Vagina (tissue), 2 donors: ENCODE measurements around the gene MARK2. TPM values are rescaled to one million over a fixed set of nuclear protein-coding genes. Genes with fewer than 3 reads are reported as not detected.

ENCODE experiments used
- DNase-seq, 2 donors: peaks; one replicate each; pipeline ENCODE4 v3.0.0-alpha.2; 2017; ENCODE audit errors: extremely low spot score in 2 of 2
- H3K27ac ChIP-seq: fragments of 200-600 bp; sonication (generic); one replicate; pipeline ENCODE4 v1.5.1; 2019
- H3K27me3 ChIP-seq: fragments of 200-600 bp; sonication (generic); one replicate; pipeline ENCODE4 v1.5.1; 2019
- H3K36me3 ChIP-seq, 2 donors: fragments of 200-600 bp; sonication (generic); one replicate each; pipeline ENCODE4 v1.5.1; 2017 to 2019
- H3K4me1 ChIP-seq: fragments of 200-600 bp; sonication (generic); one replicate; pipeline ENCODE4 v1.5.1; 2019
- H3K4me3 ChIP-seq, 2 donors: fragments of 200-600 bp; sonication (generic); 1 replicate in 1 of 2; 2 replicates in 1 of 2; pipeline ENCODE4 v1.5.1; 2016 to 2019
- H3K9me3 ChIP-seq: fragments of 200-600 bp; sonication (generic); one replicate; pipeline ENCODE4 v1.5.1; 2019
- CTCF ChIP-seq, 3 experiments: fragments of 450-650 bp in 2 of 3; fragments of 200-600 bp in 1 of 3; sonication (generic) in 1 of 3; IDR thresholded peaks; one replicate each; pipeline ENCODE4 v1.5.1; 2017 to 2019; ENCODE audit warnings: antibody characterized with exemption in 3 of 3, mild to moderate bottlenecking in 2 of 3, moderate library complexity in 2 of 3
- POLR2A ChIP-seq, 2 donors: fragments of 450-650 bp; IDR thresholded peaks; one replicate each; pipeline ENCODE4 v1.6.1; 2017; ENCODE audit warnings: antibody characterized with exemption in 2 of 2, mild to moderate bottlenecking in 2 of 2, moderate library complexity in 2 of 2
- POLR2AphosphoS5 ChIP-seq, 2 donors: sonication (generic); formaldehyde crosslinking; IDR thresholded peaks; one replicate each; pipeline ENCODE4 v1.9.0; 2017; ENCODE audit warnings: antibody characterized with exemption in 2 of 2, mild to moderate bottlenecking in 2 of 2, low read depth in 1 of 2; ENCODE audit not compliant: insufficient read depth in 1 of 2
- intact Hi-C: fragments of 100-400 bp; cut with DNase I; formaldehyde crosslinking; loops from one replicate; pipeline ENCODE4 v1.15.1; 2023
- total RNA-seq: library from RNA; depleted of rRNA; stranded (reverse); fragments of >200 nt; gene quantifications from one replicate; pipeline ENCODE4 v1.2.3, GENCODE V29; 2016

Gene MARK2
- total RNA-seq, 1 donor from 2014 or later = 35.6 TPM

DNA sequence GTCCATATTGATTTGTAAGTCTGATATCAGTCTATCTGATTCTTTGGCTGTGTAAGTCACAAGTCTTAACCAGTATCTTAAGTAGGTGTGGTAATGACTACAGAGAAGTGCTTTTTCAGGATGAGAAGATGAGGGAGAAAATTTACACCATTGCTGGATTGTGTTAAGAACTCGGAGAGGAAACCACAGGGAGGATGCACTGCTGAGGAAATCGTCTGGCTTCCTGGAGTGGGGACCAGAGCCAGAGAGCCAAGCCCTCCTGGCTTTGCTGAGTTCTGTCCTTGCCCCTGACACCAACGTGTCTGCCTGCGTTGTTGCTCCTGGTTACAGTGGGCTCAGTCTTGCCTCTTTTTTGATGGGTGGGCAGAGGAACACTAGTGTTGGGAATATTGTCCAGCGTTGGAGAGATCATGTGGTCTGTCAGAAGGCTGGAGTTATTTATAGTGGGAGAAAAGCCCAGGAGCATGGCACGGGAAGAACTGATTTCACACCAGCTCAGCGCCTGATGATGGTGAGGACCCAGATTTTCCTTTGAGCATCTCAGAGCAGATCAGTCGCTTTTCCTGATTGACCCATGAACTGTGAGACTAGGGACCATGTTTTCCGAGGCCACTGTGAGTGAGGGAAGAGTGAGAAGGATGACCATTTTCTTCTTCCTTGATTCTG is 29.6 kb downstream of the MARK2 start:
- no peak for DNase-seq
- no peaks in the 10 kb centered on the region for H3K36me3 ChIP-seq
- H3K4me3 ChIP-seq = no peak overlapping the region
- TF ChIP-seq CTCF (IDR thresholded peaks at IDR 0.05) (no peak), POLR2A (IDR thresholded peaks at IDR 0.05) (no peak), POLR2AphosphoS5 (IDR thresholded peaks at IDR 0.05; ENCODE audit: insufficient read depth in 1 of 2, low read depth in 1 of 2) (no peak)
- no peaks in the 10 kb centered on the region for H3K27me3 ChIP-seq
- peaks cover 80% of the 10 kb centered on the region for H3K4me1 ChIP-seq
- peak overlapping the region; percentile 8 for H3K27ac ChIP-seq
- H3K9me3 ChIP-seq = no peaks in the 10 kb centered on the region
- intact Hi-C loops = no loop called here

- Histone ChIP-seq H3K27ac (peak overlapping the region; percentile 8), H3K4me3 (no peak overlapping the region), H3K4me1 (peaks cover 86% of the 10 kb centered on the region), H3K36me3 (no peaks in the 10 kb centered on the region), H3K9me3 (no peaks in the 10 kb centered on the region), H3K27me3 (no peaks in the 10 kb centered on the region)
- intact Hi-C loops = no loop called here
- TF ChIP-seq POLR2A (IDR thresholded peaks at IDR 0.05) = no peak
- no peak for DNase-seq
Observed at GRCh38 chr11:63869171-63869591, 30.3 kb downstream of the MARK2 start.

DNA sequence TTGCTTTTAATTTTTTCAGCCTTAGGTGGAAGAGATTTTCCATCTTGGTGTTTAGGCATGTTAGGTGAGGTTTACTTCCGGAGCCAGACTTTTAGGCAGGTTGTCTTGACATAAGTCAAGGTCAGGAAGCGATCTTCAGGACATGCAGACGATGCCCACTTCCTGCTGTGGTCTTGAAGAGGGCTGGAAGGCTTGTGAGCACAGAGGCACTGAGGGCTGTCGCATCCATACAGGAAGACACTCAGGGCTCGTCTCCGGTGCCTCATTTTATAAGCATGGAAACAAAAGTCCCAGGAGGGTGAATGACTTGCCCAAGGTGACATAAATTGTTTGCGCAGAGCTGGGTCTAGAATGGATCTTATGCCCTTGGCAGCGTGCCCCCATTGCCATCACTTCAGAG is 30.8 kb downstream of the MARK2 start:
- TF ChIP-seq POLR2A (IDR thresholded peaks at IDR 0.05) = no peak
- no peak for TF ChIP-seq CTCF (IDR thresholded peaks at IDR 0.05)
- TF ChIP-seq POLR2AphosphoS5 (IDR thresholded peaks at IDR 0.05; ENCODE audit: insufficient read depth in 1 of 2, low read depth in 1 of 2) = no peak
- intact Hi-C loops = no loop called here
- H3K9me3 ChIP-seq = no peaks in the 10 kb centered on the region
- peak overlapping the region; percentile 45 for H3K27ac ChIP-seq
- H3K27me3 ChIP-seq = no peaks in the 10 kb centered on the region
- DNase-seq = no peak
- H3K36me3 ChIP-seq = no peaks in the 10 kb centered on the region
- no peak overlapping the region for H3K4me3 ChIP-seq
- peaks cover 91% of the 10 kb centered on the region for H3K4me1 ChIP-seq

- Histone ChIP-seq H3K27ac (peak overlapping the region; percentile 45), H3K9me3 (no peaks in the 10 kb centered on the region), H3K27me3 (no peaks in the 10 kb centered on the region), H3K36me3 (no peaks in the 10 kb centered on the region), H3K4me3 (no peak overlapping the region), H3K4me1 (peaks cover 90% of the 10 kb centered on the region)
- no peak for TF ChIP-seq POLR2AphosphoS5 (IDR thresholded peaks at IDR 0.05; ENCODE audit: insufficient read depth in 1 of 2, low read depth in 1 of 2)
- no peak for TF ChIP-seq CTCF (IDR thresholded peaks at IDR 0.05)
- TF ChIP-seq POLR2A (IDR thresholded peaks at IDR 0.05) = no peak
- intact Hi-C loops = no loop called here
- DNase-seq = no peak
Observed at GRCh38 chr11:63870351-63871140, 31.6 kb downstream of the MARK2 start.

GRCh38 chr11:63871962-63872799 is 33.3 kb downstream of the MARK2 start:
- Histone ChIP-seq H3K27me3 (no peaks in the 10 kb centered on the region), H3K4me3 (peak overlapping the region in 1 of 2 donors; percentile 9), H3K9me3 (no peaks in the 10 kb centered on the region), H3K27ac (peak overlapping the region; percentile 36), H3K4me1 (peaks cover 74% of the 10 kb centered on the region), H3K36me3 (no peaks in the 10 kb centered on the region)
- peak in 1 of 2 donors; percentile 95 for DNase-seq
- TF ChIP-seq POLR2AphosphoS5 (IDR thresholded peaks at IDR 0.05; ENCODE audit: insufficient read depth in 1 of 2, low read depth in 1 of 2) (peak; percentile 47 to 90), CTCF (IDR thresholded peaks at IDR 0.05) (peak in 2 of 3 experiments; percentile 26 to 40), POLR2A (IDR thresholded peaks at IDR 0.05) (peak in 1 of 2 donors; percentile 5)
- intact Hi-C loops = no loop called here
